ENCODE measurements around the gene KRTAP10-1. TPM values are rescaled to one million over a fixed set of nuclear protein-coding genes. Genes with fewer than 3 reads are reported as not detected.

KRTAP10-1 gene
- total RNA-seq (2022; extraction: Qiagen RNA extraction; ENCODE audit: low read depth): not detected in 5 replicates

DNA sequence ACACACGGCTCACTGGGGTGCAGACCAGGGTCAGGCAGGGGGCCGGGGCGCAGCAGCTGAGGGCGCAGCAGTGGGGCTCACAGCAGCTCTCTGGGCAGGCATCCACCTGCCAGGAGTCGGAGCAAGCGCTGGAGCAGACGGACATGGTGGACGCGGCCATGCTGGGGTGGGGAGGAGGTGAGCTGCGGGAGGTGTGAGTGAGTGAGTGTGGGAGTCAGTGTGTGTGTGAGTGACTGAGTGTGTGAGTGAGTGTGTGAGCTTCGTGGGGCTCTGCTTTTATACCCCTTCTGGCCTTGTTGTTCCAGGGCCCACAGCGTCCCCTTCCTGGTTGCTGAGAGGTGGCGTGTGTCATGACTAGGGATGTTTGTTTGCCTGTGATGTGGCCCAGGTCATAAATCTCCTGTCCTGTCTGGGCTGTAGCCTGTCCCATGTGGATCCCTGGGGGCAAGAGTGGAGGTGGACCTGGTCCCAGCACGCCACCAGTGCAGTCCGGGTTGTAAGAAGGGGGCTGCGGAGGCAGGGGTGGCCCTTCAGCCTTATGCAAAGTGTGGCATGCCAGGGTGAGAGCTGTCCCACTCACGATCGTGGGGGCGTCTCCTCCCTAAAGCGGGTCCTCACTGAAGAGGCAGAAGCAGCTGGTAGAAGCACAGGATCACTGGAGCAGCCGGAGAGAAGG is at the start of gene KRTAP10-1:
KRTAP10-1 (minus strand) TSS at position 205 of the 676 bp plus-strand sequence; CDS start at position 160, 45 bp downstream.

DNA sequence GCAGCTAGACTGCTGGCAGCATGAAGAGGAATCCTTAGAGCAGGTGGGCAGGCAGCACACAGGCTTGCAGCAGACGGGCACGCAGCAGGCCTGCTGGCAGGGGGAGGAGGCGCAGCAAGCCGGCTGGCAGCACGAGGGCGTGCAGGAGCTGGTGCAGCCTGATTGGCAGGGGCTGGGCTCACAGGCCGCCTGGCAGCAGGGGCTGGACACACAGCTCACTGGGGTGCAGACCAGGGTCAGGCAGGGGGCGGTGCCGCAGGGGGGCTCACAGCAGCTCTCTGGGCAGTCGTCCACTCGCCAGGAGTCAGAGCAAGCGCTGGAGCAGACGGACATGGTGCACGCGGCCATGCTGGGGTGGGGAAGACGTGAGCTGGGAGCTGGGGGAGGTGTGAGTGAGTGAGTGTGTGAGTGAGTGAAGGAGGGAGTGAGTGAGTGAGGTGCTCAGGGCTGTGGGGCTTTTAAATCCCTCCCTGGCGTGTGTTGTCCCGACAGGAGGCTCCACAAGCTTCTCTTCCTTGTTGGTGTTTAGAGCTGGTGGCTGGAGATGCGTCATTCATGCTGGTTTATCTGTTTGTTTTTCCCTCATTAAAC is 40.3 kb upstream of the KRTAP10-1 start, which contains the start of gene KRTAP10-5:
KRTAP10-5 (minus strand) TSS at position 374 of the 591 bp plus-strand sequence; CDS start at position 348, 26 bp downstream.

DNA sequence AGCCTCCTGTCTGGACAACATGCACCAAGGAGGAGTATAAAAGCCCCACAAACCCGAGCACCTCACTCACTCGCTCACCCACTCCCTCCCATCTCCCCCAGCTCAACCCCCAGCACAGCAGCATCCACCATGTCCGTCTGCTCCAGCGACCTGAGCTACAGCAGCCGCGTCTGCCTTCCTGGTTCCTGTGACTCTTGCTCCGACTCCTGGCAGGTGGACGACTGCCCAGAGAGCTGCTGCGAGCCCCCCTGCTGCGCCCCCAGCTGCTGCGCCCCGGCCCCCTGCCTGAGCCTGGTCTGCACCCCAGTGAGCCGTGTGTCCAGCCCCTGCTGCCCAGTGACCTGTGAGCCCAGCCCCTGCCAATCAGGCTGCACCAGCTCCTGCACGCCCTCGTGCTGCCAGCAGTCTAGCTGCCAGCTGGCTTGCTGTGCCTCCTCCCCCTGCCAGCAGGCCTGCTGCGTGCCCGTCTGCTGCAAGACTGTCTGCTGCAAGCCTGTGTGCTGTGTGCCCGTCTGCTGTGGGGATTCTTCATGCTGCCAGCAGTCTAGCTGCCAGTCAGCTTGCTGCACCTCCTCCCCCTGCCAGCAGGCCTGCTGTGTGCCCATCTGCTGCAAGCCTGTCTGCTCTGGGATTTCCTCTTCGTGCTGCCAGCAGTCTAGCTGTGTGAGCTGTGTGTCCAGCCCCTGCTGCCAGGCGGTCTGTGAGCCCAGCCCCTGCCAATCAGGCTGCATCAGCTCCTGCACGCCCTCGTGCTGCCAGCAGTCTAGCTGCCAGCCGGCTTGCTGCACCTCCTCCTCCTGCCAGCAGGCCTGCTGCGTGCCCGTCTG is 33.8 kb upstream of the KRTAP10-1 start, which contains the start of gene KRTAP10-4:
KRTAP10-4 (plus strand) TSS at position 100 of the 827 bp plus-strand sequence; CDS start at position 130, 30 bp downstream.

GRCh38 chr21:44558695-44559094 is 18.7 kb upstream of the KRTAP10-1 start, which contains the start of gene KRTAP10-3:
Gene KRTAP10-3, minus strand, starts transcription at chr21:44558795. Its CDS starts 80 bp downstream, at chr21:44558715.

DNA sequence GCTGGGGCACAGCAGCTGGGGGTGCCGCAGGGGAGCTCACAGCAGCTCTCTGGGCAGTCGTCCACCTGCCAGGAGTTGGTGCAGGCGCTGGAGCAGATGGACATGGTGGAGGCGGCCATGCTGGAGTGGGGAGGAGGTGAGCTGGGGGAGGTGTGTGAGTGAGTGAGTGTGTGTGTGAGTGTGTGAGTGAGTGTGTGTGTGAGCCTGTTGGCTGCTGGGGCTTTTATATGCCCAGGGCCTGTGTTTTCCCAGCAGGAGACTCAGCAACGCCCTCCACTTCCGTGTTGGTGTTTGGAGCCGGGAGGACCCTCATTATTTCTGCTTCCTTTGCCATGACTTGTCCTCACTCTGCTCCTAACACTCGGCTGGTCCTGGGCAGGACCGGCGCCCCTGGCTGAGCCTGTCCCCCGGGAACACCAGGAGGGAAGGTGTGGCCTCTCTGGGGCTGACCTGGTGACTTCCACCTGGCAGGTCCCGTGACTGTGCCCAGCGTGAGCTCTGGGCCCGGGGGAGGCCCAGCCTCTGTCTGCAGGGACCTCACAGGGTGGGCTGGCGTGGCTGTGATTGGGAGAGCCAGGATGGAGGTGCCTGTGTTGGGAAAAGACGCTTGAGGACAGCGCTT is 11.5 kb upstream of the KRTAP10-1 start, which contains the start of gene KRTAP10-2:
KRTAP10-2 (minus strand) TSS at position 166 of the 622 bp plus-strand sequence; CDS start at position 119, 47 bp downstream.

Other genes starting within 250 kb of the KRTAP10-1 start
- 43.7 to 94.3 TPM (median 50.0 TPM) in 5 replicates for gene PFKL, start 240.1 kb downstream of the KRTAP10-1 start, total RNA-seq (2022; extraction: Qiagen RNA extraction; ENCODE audit: low read depth)
- gene CFAP410, start 200.8 kb downstream of the KRTAP10-1 start, total RNA-seq (2022; extraction: Qiagen RNA extraction; ENCODE audit: low read depth): 5.0 to 9.4 TPM (median 7.8 TPM) in 5 replicates
- gene TRPM2, start 186.6 kb downstream of the KRTAP10-1 start, total RNA-seq (2022; extraction: Qiagen RNA extraction; ENCODE audit: low read depth): 6.7 to 10.2 TPM (median 8.8 TPM) in 5 replicates
- 0.98 to 2.0 TPM (median 1.7 TPM) in 5 replicates for gene LRRC3, start 84.7 kb downstream of the KRTAP10-1 start, total RNA-seq (2022; extraction: Qiagen RNA extraction; ENCODE audit: low read depth)
- not detected in 5 replicates for gene KRTAP10-2, start 11.3 kb upstream of the KRTAP10-1 start, total RNA-seq (2022; extraction: Qiagen RNA extraction; ENCODE audit: low read depth)
- not detected in 5 replicates for gene KRTAP10-3, start 18.6 kb upstream of the KRTAP10-1 start, total RNA-seq (2022; extraction: Qiagen RNA extraction; ENCODE audit: low read depth)
- not detected in 5 replicates for gene KRTAP10-4, start 33.5 kb upstream of the KRTAP10-1 start, total RNA-seq (2022; extraction: Qiagen RNA extraction; ENCODE audit: low read depth)
- gene KRTAP10-5, start 40.4 kb upstream of the KRTAP10-1 start, total RNA-seq (2022; extraction: Qiagen RNA extraction; ENCODE audit: low read depth): not detected in 5 replicates
- gene KRTAP10-6, start 52.3 kb upstream of the KRTAP10-1 start, total RNA-seq (2022; extraction: Qiagen RNA extraction; ENCODE audit: low read depth): not detected in 5 replicates
- not detected in 5 replicates for gene KRTAP10-7, start 60.4 kb upstream of the KRTAP10-1 start, total RNA-seq (2022; extraction: Qiagen RNA extraction; ENCODE audit: low read depth)
- not detected in 5 replicates for gene KRTAP10-8, start 71.9 kb upstream of the KRTAP10-1 start, total RNA-seq (2022; extraction: Qiagen RNA extraction; ENCODE audit: low read depth)
- gene KRTAP10-9, start 86.9 kb upstream of the KRTAP10-1 start, total RNA-seq (2022; extraction: Qiagen RNA extraction; ENCODE audit: low read depth): not detected in 5 replicates
- gene KRTAP10-10, start 97.2 kb upstream of the KRTAP10-1 start, total RNA-seq (2022; extraction: Qiagen RNA extraction; ENCODE audit: low read depth): not detected in 5 replicates
- gene KRTAP10-11, start 106.2 kb upstream of the KRTAP10-1 start, total RNA-seq (2022; extraction: Qiagen RNA extraction; ENCODE audit: low read depth): not detected in 5 replicates
- gene KRTAP12-4, start 114.5 kb upstream of the KRTAP10-1 start, total RNA-seq (2022; extraction: Qiagen RNA extraction; ENCODE audit: low read depth): not detected in 5 replicates
- gene KRTAP12-3, start 117.7 kb upstream of the KRTAP10-1 start, total RNA-seq (2022; extraction: Qiagen RNA extraction; ENCODE audit: low read depth): not detected in 5 replicates
- gene KRTAP12-2, start 126.7 kb upstream of the KRTAP10-1 start, total RNA-seq (2022; extraction: Qiagen RNA extraction; ENCODE audit: low read depth): not detected in 5 replicates
- gene KRTAP12-1, start 142.0 kb upstream of the KRTAP10-1 start, total RNA-seq (2022; extraction: Qiagen RNA extraction; ENCODE audit: low read depth): not detected in 5 replicates
- not detected in 5 replicates for gene KRTAP10-12, start 157.0 kb upstream of the KRTAP10-1 start, total RNA-seq (2022; extraction: Qiagen RNA extraction; ENCODE audit: low read depth)
- 0.04 TPM in 1 of 5 replicates, not detected in the others for gene TSPEAR, start 171.4 kb upstream of the KRTAP10-1 start, total RNA-seq (2022; extraction: Qiagen RNA extraction; ENCODE audit: low read depth)

Data from A549 treated with CpdA at 1 μM for 4 hours (cell line).